ENCODE data around the gene MYOZ3. TPM values are rescaled to one million over a fixed set of nuclear protein-coding genes. Genes with fewer than 3 reads are reported as not detected.

MYOZ3 gene
- total RNA-seq, 1 experiment from 2014 or later = not detected

- BruUV-seq (replicated peaks) = no TSS peak
- H3K27me3 Mint-ChIP-seq (ENCODE audit: unreplicated experiment) = no peaks in the 10 kb centered on the region
- peaks cover 55% of the 10 kb centered on the region for H3K36me3 Mint-ChIP-seq (ENCODE audit: insufficient read depth, unreplicated experiment)
- no peak overlapping the region for H3K4me3 Mint-ChIP-seq (ENCODE audit: low read depth, unreplicated experiment)
- CTCF ChIA-PET = no interaction called here
- no peaks in the 10 kb centered on the region for H3K9me3 Mint-ChIP-seq (ENCODE audit: low read depth, unreplicated experiment)
- H3K4me1 Mint-ChIP-seq (ENCODE audit: low read depth, unreplicated experiment) = peaks cover 10% of the 10 kb centered on the region
- DNase-seq = no peak
- no peak overlapping the region for H3K27ac Mint-ChIP-seq (ENCODE audit: unreplicated experiment)
- TF ChIP-seq CTCF (IDR thresholded peaks at IDR 0.05; ENCODE audit: unreplicated experiment) = no peak
- intact Hi-C loops (cut with micrococcal nuclease; ENCODE audit: unreplicated experiment) = no loop called here
Measured at GRCh38 chr5:150723845-150724244, 62.8 kb downstream of the MYOZ3 start.

Other genes with a start within 250 kb of the MYOZ3 start
- gene CD74, start 248.3 kb upstream of the MYOZ3 start, total RNA-seq (2022) = 773 and 1,091 TPM in 2 replicates
- gene RPS14, start 211.5 kb upstream of the MYOZ3 start, total RNA-seq (2022) = 2,194 and 2,330 TPM in 2 replicates
- 62.5 and 72.6 TPM in 2 replicates for gene NDST1, start 153.1 kb upstream of the MYOZ3 start, total RNA-seq (2022)
- 0.92 and 2.5 TPM in 2 replicates for gene SYNPO, start 20.6 kb upstream of the MYOZ3 start, total RNA-seq (2022)
- 53.4 and 60.8 TPM in 2 replicates for gene RBM22, start 39.8 kb downstream of the MYOZ3 start, total RNA-seq (2022)
- gene DCTN4, start 97.8 kb downstream of the MYOZ3 start, total RNA-seq (2022) = 51.9 and 54.1 TPM in 2 replicates
- gene SMIM3, start 117.5 kb downstream of the MYOZ3 start, total RNA-seq (2022) = 6.9 and 8.4 TPM in 2 replicates
- not detected in 2 replicates for gene IRGM, start 185.3 kb downstream of the MYOZ3 start, total RNA-seq (2022)
- 9.1 and 11.3 TPM in 2 replicates for gene ZNF300, start 243.7 kb downstream of the MYOZ3 start, total RNA-seq (2022)